Vagina (tissue), 2 donors: ENCODE results near the gene ADCY3.

Experiments
- CTCF ChIP-seq, 3 experiments: fragments of 450-650 bp in 2 of 3; fragments of 200-600 bp in 1 of 3; sonication (generic) in 1 of 3; IDR thresholded peaks; one replicate each; pipeline ENCODE4 v1.5.1; 2017 to 2019; ENCODE audit warnings: antibody characterized with exemption in 3 of 3, mild to moderate bottlenecking in 2 of 3, moderate library complexity in 2 of 3
- POLR2A ChIP-seq, 2 donors: fragments of 450-650 bp; IDR thresholded peaks; one replicate each; pipeline ENCODE4 v1.6.1; 2017; ENCODE audit warnings: antibody characterized with exemption in 2 of 2, mild to moderate bottlenecking in 2 of 2, moderate library complexity in 2 of 2

GRCh38 chr2:24915796-24916195, 4.2 kb downstream of the ADCY3 start:
- no peak for TF ChIP-seq POLR2A (IDR thresholded peaks at IDR 0.05)
- no peak for TF ChIP-seq CTCF (IDR thresholded peaks at IDR 0.05)
